ENCODE measurements around the gene ZNF282. TPM values are rescaled to one million over a fixed set of nuclear protein-coding genes. Genes with fewer than 3 reads are reported as not detected.
A peak's percentile ranks its signal among the peaks of the same experiment; 100 is the strongest.

ZNF282 gene
- total RNA-seq, 1 donor = 15.5 TPM

GRCh38 chr7:149198161-149198816 lies 2.9 kb downstream of the ZNF282 start:
- no peak for TF ChIP-seq CTCF (IDR thresholded peaks at IDR 0.05; ENCODE audit: insufficient read depth, low read length)
- no peak overlapping the region for H3K4me3 ChIP-seq (ENCODE audit: low read depth, low read length)
- no peak for DNase-seq (ENCODE audit: low read depth)

DNA sequence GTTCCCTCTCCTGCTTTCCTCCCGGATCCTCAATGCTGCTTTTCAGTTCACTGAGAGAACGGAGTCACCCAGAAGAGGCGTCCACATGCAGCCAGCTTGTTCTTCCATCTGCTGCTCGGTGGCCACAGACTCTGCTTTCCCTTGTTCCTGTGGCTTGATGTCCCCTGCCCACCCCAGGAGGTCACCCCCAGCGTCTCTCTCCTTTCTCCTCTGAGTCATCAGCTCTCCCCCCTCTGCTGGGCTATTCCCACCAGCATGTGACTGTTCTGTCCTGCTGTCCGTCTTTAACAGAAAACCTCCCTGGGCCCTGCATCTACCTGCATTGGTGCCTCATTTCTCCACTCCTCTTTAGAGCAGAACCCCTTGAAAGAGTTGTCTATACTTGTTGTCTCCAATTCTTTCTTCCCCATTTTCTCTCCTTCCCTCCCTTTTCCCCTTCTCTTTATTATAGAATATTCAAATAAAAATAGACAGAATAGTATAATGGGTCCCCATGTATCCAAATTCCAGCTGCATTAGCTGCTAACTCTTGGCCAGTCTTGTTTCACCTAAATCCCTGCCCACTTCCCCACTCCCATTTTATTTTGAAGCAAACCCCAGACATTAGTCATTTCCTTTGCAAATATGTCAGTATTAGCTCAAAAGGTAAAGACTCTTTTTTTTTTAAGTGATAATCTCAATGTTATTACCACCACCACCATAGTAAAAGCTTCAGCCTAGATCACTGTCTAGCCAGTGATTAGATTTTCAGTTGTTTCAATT lies 4.1 kb downstream of the ZNF282 start:
- TF ChIP-seq CTCF (IDR thresholded peaks at IDR 0.05; ENCODE audit: insufficient read depth, low read length) = no peak
- H3K4me3 ChIP-seq (ENCODE audit: low read depth, low read length) = no peak overlapping the region
- DNase-seq (ENCODE audit: low read depth) = peak; percentile 25

DNA sequence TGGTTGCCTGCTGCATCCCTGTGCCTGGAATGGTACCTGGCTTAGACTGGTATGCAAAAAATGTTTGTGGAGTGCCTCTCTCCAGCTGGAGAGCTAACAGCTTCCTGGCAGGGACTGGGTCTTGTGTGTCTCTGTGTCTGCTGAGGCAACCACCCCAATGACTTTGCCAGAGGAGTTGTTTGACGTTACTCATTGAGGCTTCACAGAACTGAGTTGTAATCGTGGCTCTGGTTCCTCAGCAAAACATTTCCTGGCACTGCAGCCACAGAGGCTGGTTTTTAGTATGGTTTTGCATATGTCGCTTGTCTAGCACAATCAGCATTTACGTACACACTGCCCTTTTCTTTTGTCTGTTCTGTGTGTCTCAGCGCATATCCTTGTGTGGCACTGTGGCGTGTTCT lies 7.5 kb downstream of the ZNF282 start:
- peak; percentile 38 for DNase-seq (ENCODE audit: low read depth)
- no peak overlapping the region for H3K4me3 ChIP-seq (ENCODE audit: low read depth, low read length)
- TF ChIP-seq CTCF (IDR thresholded peaks at IDR 0.05; ENCODE audit: insufficient read depth, low read length) = no peak

DNA sequence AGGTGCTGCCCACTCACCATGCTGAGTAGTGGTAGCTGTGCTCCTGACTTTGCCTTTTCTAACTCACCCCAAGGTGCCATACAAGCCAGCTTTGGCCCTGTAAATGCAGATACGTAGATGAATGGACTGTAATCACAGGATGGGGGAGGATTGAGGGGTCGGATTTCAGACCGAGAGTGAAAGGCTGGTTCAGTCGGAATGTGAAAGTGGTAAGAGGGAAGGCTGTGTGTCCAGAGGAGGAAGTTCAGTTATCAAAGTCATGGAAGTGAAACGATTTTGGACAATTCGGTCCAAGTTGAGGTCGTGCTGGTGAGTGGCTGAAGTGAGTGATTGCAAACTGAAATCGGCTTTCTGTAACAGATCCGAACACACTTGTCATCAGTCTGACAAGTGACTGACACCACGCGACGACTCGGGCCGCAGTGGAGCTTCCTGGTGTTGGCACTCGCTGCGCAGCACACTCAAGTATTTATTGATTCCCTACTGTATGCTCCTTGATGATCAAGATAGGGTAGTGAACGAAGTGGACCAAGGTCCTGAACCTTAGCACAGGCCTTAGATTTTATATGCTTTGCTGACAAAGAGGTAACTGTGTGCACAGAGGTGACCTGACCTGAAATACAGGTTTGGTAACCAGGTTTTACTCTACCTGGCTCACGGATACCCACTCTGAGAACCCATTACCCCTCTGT lies 10.5 kb downstream of the ZNF282 start:
- no peak for DNase-seq (ENCODE audit: low read depth)
- H3K4me3 ChIP-seq (ENCODE audit: low read depth, low read length) = no peak overlapping the region
- TF ChIP-seq CTCF (IDR thresholded peaks at IDR 0.05; ENCODE audit: insufficient read depth, low read length) = no peak

DNA sequence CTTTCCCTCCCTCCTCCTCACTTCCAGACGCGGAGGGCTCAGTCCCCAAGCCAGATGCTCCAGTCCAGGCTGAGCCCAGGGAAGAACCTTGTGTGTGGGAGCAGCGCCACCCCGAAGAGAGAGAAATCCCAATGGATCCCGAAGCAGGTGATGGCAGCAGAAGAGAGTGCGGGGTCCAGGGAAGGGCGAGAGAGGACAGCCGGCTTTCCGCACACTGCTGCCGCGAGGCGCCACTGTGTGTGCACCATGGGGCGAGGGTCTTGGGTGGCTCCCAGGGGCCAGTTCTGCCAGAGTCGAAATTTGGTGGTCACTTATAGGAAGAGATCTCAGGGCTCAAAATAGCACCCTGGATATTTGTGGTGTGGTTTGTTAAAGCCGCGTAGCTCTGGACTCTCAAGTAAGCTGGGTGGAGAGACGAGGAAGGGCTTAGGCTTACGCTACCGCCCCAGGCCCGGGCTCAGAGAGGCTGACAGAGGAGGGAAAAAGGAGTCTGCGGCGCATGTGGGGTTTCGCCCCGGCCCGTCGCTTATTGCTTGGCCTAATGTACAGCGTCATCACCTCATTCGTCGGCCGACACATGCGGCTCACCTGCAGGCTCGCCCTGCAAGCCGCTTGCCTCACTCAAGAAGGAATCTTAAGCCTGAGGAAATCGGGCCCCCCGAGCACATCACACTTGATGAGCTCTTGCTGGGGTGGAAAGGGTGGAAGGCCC lies 12.1 kb downstream of the ZNF282 start:
- no peak for DNase-seq (ENCODE audit: low read depth)
- TF ChIP-seq CTCF (IDR thresholded peaks at IDR 0.05; ENCODE audit: insufficient read depth, low read length) = no peak
- no peak overlapping the region for H3K4me3 ChIP-seq (ENCODE audit: low read depth, low read length)

DNA sequence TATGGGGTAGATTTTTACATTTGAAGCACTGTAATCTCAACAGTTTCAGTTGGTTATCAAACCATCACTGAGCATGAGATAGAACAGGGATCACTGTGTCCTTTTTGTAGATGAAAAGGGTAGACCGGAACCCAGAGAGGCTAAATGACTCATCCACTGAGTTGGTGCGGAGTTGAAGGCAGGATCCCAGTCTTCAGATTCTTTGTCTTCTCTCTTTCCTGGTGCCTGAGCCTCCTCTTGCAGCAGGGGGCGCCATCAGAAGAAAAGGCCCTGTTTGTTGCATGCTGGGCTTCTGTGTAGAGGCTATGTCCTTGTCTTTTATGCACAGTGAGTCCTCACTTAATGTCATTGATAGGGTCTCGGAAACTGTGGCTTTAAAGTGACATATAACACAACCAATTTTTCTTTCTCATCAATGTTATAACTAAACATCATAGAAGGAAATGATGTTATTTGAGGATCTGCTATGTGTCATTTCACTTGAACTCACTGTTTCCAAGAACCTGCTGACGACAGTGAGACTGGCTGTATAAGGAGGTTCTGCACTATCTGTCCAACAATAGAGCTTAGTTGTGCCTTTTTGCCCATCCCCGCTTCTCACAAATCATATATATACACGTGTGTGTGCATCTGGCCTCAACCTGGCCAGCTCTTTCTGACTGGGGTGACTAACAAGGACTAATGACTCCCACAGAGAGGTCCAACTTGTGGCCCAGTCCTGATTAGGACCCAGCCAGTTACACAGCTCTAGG lies 14.3 kb downstream of the ZNF282 start:
- peak; percentile 61 for TF ChIP-seq CTCF (IDR thresholded peaks at IDR 0.05; ENCODE audit: insufficient read depth, low read length)
- DNase-seq (ENCODE audit: low read depth) = peak; percentile 59
- no peak overlapping the region for H3K4me3 ChIP-seq (ENCODE audit: low read depth, low read length)

Measured in fibroblast of the aortic adventitia (primary cell).